Brain microvascular endothelial cell (primary cell): Measurements from ENCODE around the gene ANO4.

Experiments
- DNase-seq: peaks from one replicate; pipeline ENCODE4 v3.0.0-alpha.2; 2020
- H3K27ac ChIP-seq: fragments of 250-450 bp; sonication (Bioruptor Pico); 2 replicates; pipeline ENCODE4 v1.5.1; 2020; ENCODE audit warnings: mild to moderate bottlenecking, moderate library complexity
- H3K27me3 ChIP-seq: fragments of 250-450 bp; sonication (Bioruptor Pico); replicated peaks from 2 replicates; pipeline ENCODE4 v1.5.1; 2020; ENCODE audit warnings: mild to moderate bottlenecking
- H3K36me3 ChIP-seq: fragments of 250-450 bp; sonication (Bioruptor Pico); replicated peaks from 2 replicates; pipeline ENCODE4 v1.5.1; 2020; ENCODE audit warnings: mild to moderate bottlenecking
- H3K4me3 ChIP-seq: 2 replicates; pipeline ENCODE4 v1.5.1; 2011; ENCODE audit warnings: low read depth, mild to moderate bottlenecking, control low read depth, low read length, moderate library complexity
- CTCF ChIP-seq: IDR thresholded peaks from 2 replicates; pipeline ENCODE4 v1.5.1; 2011; ENCODE audit warnings: low read depth, mild to moderate bottlenecking, moderate library complexity, low read length, control low read depth, inconsistent platforms; ENCODE audit errors: missing control alignments
- in situ Hi-C: cut with HindIII; loops from 2 replicates; pipeline ENCODE4 v1.10.0; 2017; ENCODE audit warnings: low sequenced_read_pairs, low pct_ligation_motif_present

ANO4 gene

GRCh38 chr12:100942984-100943749 is 148.6 kb downstream of the ANO4 start:
- no peak for TF ChIP-seq CTCF
- Histone ChIP-seq H3K36me3 (no peaks in the 10 kb centered on the region), H3K27me3 (no peaks in the 10 kb centered on the region), H3K27ac (no peak overlapping the region), H3K4me3 (no peak overlapping the region)
- in situ Hi-C loops: no loop called here
- DNase-seq: no peak

DNA sequence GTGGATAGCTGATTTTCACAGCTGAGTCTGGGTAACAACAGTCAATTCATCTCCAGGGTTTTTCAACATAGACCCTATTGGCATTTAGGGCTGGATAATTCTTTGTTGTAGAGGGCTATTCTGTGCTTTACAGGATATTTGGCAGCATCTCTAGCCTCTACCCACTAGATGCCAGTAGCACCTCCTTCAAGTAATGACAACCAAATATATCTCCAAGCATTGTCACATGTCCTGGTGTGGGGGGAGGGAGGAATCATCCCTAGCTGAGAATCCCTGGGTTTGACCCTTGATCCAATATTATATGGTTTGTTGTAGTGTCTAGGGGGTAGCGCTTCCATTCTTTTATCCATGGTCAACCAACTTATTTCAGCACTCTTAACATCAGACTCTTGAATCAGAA is 157.2 kb downstream of the ANO4 start:
- peak; percentile 7 for TF ChIP-seq CTCF
- no peak overlapping the region for H3K4me3 ChIP-seq
- in situ Hi-C loops: no loop called here
- no peaks in the 10 kb centered on the region for H3K27me3 ChIP-seq
- DNase-seq: no peak
- H3K36me3 ChIP-seq: no peaks in the 10 kb centered on the region
- no peak overlapping the region for H3K27ac ChIP-seq

DNA sequence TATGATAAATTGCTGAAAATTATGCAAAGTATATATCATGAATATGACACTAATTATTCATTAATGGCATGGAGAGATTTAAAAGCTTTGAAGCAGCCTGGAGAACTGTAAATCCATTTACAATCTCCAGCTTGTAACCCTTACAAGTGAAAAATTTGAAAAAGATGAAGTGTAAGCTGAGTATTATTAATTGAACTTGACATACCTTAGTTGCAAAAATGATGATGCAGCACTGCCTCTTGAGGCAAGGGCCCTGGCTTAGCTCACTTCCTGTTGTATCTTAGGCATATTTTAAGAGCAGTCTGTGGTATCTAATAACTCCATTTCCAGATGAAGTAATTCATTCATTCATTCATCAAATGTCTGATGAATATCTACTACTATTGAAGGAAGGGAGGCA is 158.6 kb downstream of the ANO4 start:
- Histone ChIP-seq H3K4me3 (no peak overlapping the region), H3K27ac (no peak overlapping the region), H3K36me3 (no peaks in the 10 kb centered on the region), H3K27me3 (no peaks in the 10 kb centered on the region)
- TF ChIP-seq CTCF: no peak
- in situ Hi-C loops: no loop called here
- no peak for DNase-seq

DNA sequence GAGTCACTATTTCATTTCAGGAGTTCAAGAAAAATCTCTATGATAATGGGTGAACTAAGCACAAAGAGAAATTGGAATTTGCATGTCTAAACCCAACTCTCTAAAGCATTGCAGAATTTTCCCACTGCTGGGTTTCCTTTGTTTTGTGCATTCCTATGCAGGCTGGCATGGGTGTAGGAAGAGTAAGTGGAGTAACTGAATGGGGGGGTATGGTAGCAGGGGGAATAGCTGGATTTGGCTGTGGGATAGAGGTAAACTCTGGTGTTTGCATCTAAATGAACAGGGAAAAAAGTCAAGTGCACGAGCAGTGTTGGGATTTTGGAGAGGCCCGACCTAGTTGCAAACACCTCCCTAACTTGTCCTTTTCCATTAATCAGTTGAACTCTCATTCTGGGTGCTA is 159.1 kb downstream of the ANO4 start:
- in situ Hi-C loops: no loop called here
- DNase-seq: no peak
- Histone ChIP-seq H3K27ac (no peak overlapping the region), H3K36me3 (no peaks in the 10 kb centered on the region), H3K4me3 (no peak overlapping the region), H3K27me3 (no peaks in the 10 kb centered on the region)
- no peak for TF ChIP-seq CTCF

DNA sequence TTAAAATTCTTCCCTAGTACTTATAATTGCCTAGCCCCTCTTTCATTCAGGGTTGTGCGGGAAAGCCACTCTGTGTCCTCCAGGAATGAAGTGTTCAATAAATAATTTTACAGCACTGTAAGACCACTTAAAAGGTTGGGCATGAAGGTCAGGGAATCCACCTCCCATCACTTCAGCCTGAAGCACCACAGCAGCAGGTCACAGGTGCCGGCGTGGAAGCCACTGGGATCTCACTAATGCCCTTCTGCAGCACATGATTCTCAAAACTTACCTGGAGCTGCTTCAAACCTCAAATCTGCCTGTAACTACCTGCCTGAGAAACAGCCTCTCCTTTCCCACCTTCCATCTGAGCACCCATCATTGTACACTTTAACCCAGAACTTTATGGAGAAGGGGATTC is 159.5 kb downstream of the ANO4 start:
- H3K27me3 ChIP-seq: no peaks in the 10 kb centered on the region
- no peaks in the 10 kb centered on the region for H3K36me3 ChIP-seq
- no peak for DNase-seq
- H3K27ac ChIP-seq: no peak overlapping the region
- no peak overlapping the region for H3K4me3 ChIP-seq
- in situ Hi-C loops: no loop called here
- no peak for TF ChIP-seq CTCF

DNA sequence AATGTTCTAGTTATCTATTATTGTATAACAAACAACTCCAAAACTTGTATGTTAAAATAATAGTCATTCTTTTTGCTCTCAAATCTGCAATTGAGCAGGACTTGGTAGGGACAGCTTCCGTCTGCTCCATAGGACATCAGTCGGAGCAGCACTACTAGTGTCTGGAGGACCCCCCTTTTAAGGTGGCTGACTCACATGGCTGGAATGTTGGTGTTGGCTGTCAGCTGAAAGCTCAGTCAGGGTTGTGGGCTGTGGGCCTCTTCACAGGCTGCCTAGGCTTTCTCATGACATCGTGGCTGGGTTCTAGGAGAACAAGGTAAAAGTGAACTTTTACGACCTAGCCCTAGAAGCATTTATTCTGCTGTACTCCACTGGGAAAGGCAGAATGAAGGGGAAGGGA is 160.6 kb downstream of the ANO4 start:
- peak; percentile 63 for DNase-seq
- no peaks in the 10 kb centered on the region for H3K36me3 ChIP-seq
- no peaks in the 10 kb centered on the region for H3K27me3 ChIP-seq
- no peak overlapping the region for H3K27ac ChIP-seq
- no peak for TF ChIP-seq CTCF
- in situ Hi-C loops: no loop called here
- no peak overlapping the region for H3K4me3 ChIP-seq
